H1 (cell line): ENCODE results near the gene PAXX. TPM values are rescaled to one million over a fixed set of nuclear protein-coding genes. Genes with fewer than 3 reads are reported as not detected.

Source experiments
- ASH2L ChIP-seq: fragments of 200-600, 300-600 bp; sonication (generic); IDR thresholded peaks from one replicate; pipeline ENCODE4 v1.7.1; 2017; ENCODE audit warnings: low read length
- BACH1 ChIP-seq: IDR thresholded peaks from 2 replicates; pipeline ENCODE4 v1.6.1; 2012; ENCODE audit warnings: low read length, improper control_type of control experiment
- CHD7 ChIP-seq: fragments of 300-600 bp; sonication (generic); IDR thresholded peaks from 2 replicates; pipeline ENCODE4 v1.7.1; 2012; ENCODE audit warnings: low read length, moderate library complexity, mild to moderate bottlenecking, inconsistent platforms; ENCODE audit not compliant: insufficient replicate concordance
- FOSL1 ChIP-seq: IDR thresholded peaks from 2 replicates; pipeline ENCODE4 v1.6.1; 2011; ENCODE audit warnings: mild to moderate bottlenecking, low read depth, low read length, moderate library complexity; ENCODE audit not compliant: insufficient read depth
- KDM1A ChIP-seq: fragments of 200-600, 300-600 bp; sonication (generic); IDR thresholded peaks from 2 replicates; pipeline ENCODE4 v1.7.1; 2016; ENCODE audit warnings: mild to moderate bottlenecking, low read length, borderline replicate concordance
- KDM4A ChIP-seq: IDR thresholded peaks from one replicate; pipeline ENCODE4 v1.7.1; 2012; ENCODE audit warnings: low read depth, mild to moderate bottlenecking, moderate library complexity, low read length, inconsistent platforms; ENCODE audit not compliant: severe bottlenecking
- PHF8 ChIP-seq: fragments of 200-600 bp; sonication (generic); conservative IDR thresholded peaks from 2 replicates; pipeline ENCODE4 v1.7.1; 2012; ENCODE audit warnings: low read depth, mild to moderate bottlenecking, inconsistent platforms, low read length, moderate library complexity
- SIN3A ChIP-seq, 2 experiments: IDR thresholded peaks in 1 of 2; conservative IDR thresholded peaks in 1 of 2; 2 replicates each; pipeline ENCODE4 v1.6.1; 2011 to 2012; ENCODE audit warnings: low read length in 2 of 2, improper control_type of control experiment in 1 of 2, low read depth in 1 of 2, mild to moderate bottlenecking in 1 of 2
- TEAD4 ChIP-seq: IDR thresholded peaks from 2 replicates; pipeline ENCODE4 v1.6.1; 2012; ENCODE audit warnings: low read depth, low read length, inconsistent platforms, mixed read lengths
- polyA plus RNA-seq, 7 experiments: library from polyadenylated mRNA; depleted of rRNA in 3 of 7; stranded (reverse) in 5 of 7; unstranded in 2 of 7; fragments of >200 nt in 5 of 7; fragments of 200-250 nt in 2 of 7; gene quantifications; 1 replicate in 5 of 7; 2 replicates in 1 of 7; 4 replicates in 1 of 7; pipeline versions ENCODE4 v1.2.1 to v1.2.3, GENCODE V29; 2011 to 2013; ENCODE audit warnings: missing spikeins in 2 of 7, mixed read lengths in 2 of 7
- total RNA-seq: library from RNA; stranded (reverse); fragmentation: NEBNext Ultra II Directional; extraction: Animal tissue kit (Norgen Biotek cat#: 25700); gene quantifications from 2 replicates; pipeline ENCODE4 v1.2.1, GENCODE V29; 2021

Gene PAXX
- total and polyA plus RNA-seq, 2 of the 8 experiments (the other 6 are each of a cell fraction or from before 2014, with no cell fraction given), result 43.4 to 45.9 TPM

GRCh38 chr9:136996361-136997292 is 4.4 kb downstream of the PAXX start, which contains the start of gene CLIC3 (continued):
- no peak for TF ChIP-seq CHD7
- TF ChIP-seq KDM1A, result no peak
- TF ChIP-seq FOSL1, result no peak
- peak; percentile 4; the same call in 1 of the 2 replicates for TF ChIP-seq TEAD4
- TF ChIP-seq PHF8, result no peak
- 0 out of 4 replicates have a peak, but pooled peaks of 1 of the 2 experiments have one; percentile 12 for TF ChIP-seq SIN3A (conservative IDR thresholded peaks at IDR 0.05 in 1 of 2, IDR thresholded peaks at IDR 0.05 in 1 of 2; ENCODE audit: low read depth in 1 of 2, low read length in 2 of 2)
- no peak for TF ChIP-seq ASH2L
- peak; percentile 53 for TF ChIP-seq KDM4A
- TF ChIP-seq BACH1, result no peak
